Measurements from ENCODE around the gene SFRP5. TPM values are rescaled to one million over a fixed set of nuclear protein-coding genes. Genes with fewer than 3 reads are reported as not detected.

The SFRP5 gene
- total and polyA plus RNA-seq, 10 of the 15 experiments (the other 5 are each of a cell fraction or from before 2014, with no cell fraction given) = not detected

- TF ChIP-seq TAF1 (IDR thresholded peaks at IDR 0.05; ENCODE audit: borderline replicate concordance, low read depth, low read length) = no peak
- no peak for TF ChIP-seq CEBPB (IDR thresholded peaks at IDR 0.05; ENCODE audit: borderline replicate concordance in 1 of 2, low read depth in 2 of 2, low read length in 2 of 2)
- no peak for TF ChIP-seq POLR2AphosphoS5 (IDR thresholded peaks at IDR 0.05; ENCODE audit: low read length)
- TF ChIP-seq SMAD1 (IDR thresholded peaks at IDR 0.05; ENCODE audit: low read depth, partially characterized antibody) = no peak
- TF ChIP-seq CUX1 (IDR thresholded peaks at IDR 0.05; ENCODE audit: insufficient replicate concordance, low read depth, low read length) = no peak
- TF ChIP-seq SP1 (IDR thresholded peaks at IDR 0.05; ENCODE audit: low read depth, low read length) = no peak
Observed at GRCh38 chr10:97717627-97718026, 54.2 kb downstream of the SFRP5 start (continued).

Other genes with a start within 250 kb of the SFRP5 start
Only the 7 nearest of the 9 such genes appear.
- gene C10orf62, start 182.3 kb downstream of the SFRP5 start, total RNA-seq (2014; rRNA removed) = not detected in 2 replicates
- gene C10orf62, start 182.3 kb downstream of the SFRP5 start, total RNA-seq (2014; rRNA removed; fragmentation: Illumina TruSeq; extraction: Trizol) = 0.14 TPM in 1 of 2 replicates, not detected in the other
- not detected in 2 replicates for gene C10orf62, start 182.3 kb downstream of the SFRP5 start, total RNA-seq (2021)
- gene C10orf62, start 182.3 kb downstream of the SFRP5 start, polyA plus RNA-seq (2011; rRNA removed) = not detected in 2 replicates
- not detected in 2 replicates for gene C10orf62, start 182.3 kb downstream of the SFRP5 start, polyA plus RNA-seq (2014; fragmentation: Illumina TruSeq; extraction: Trizol)
- gene C10orf62, start 182.3 kb downstream of the SFRP5 start, polyA plus RNA-seq (2014; fragmentation: Nextera tagmentation; extraction: Ambion mirVana) = not detected
- gene C10orf62, start 182.3 kb downstream of the SFRP5 start, polyA plus RNA-seq (2014; rRNA removed) = not detected in 2 replicates
- not detected for gene C10orf62, start 182.3 kb downstream of the SFRP5 start, polyA plus RNA-seq (2016; fragmentation: Nextera tagmentation; extraction: Ambion mirVana)
- gene MORN4, start 138.5 kb downstream of the SFRP5 start, total RNA-seq (2014; rRNA removed) = 1.3 and 1.7 TPM in 2 replicates
- gene MORN4, start 138.5 kb downstream of the SFRP5 start, total RNA-seq (2014; rRNA removed; fragmentation: Illumina TruSeq; extraction: Trizol) = 1.7 and 2.2 TPM in 2 replicates
- 1.3 and 2.2 TPM in 2 replicates for gene MORN4, start 138.5 kb downstream of the SFRP5 start, total RNA-seq (2021)
- gene MORN4, start 138.5 kb downstream of the SFRP5 start, polyA plus RNA-seq (2011; rRNA removed) = 1.9 and 2.0 TPM in 2 replicates
- gene MORN4, start 138.5 kb downstream of the SFRP5 start, polyA plus RNA-seq (2014; fragmentation: Illumina TruSeq; extraction: Trizol) = 2.9 and 3.5 TPM in 2 replicates
- gene MORN4, start 138.5 kb downstream of the SFRP5 start, polyA plus RNA-seq (2014; fragmentation: Nextera tagmentation; extraction: Ambion mirVana) = 1 to 10 TPM; 2.4 to 2.8 TPM
- 4.3 and 4.6 TPM in 2 replicates for gene MORN4, start 138.5 kb downstream of the SFRP5 start, polyA plus RNA-seq (2014; rRNA removed)
- 1 to 10 TPM; 4.9 to 5.5 TPM for gene MORN4, start 138.5 kb downstream of the SFRP5 start, polyA plus RNA-seq (2016; fragmentation: Nextera tagmentation; extraction: Ambion mirVana)
- gene PI4K2A, start 131.3 kb downstream of the SFRP5 start, total RNA-seq (2014; rRNA removed) = 13.3 and 13.6 TPM in 2 replicates
- gene PI4K2A, start 131.3 kb downstream of the SFRP5 start, total RNA-seq (2014; rRNA removed; fragmentation: Illumina TruSeq; extraction: Trizol) = 7.6 and 7.8 TPM in 2 replicates
- gene PI4K2A, start 131.3 kb downstream of the SFRP5 start, total RNA-seq (2021) = 11.9 and 12.5 TPM in 2 replicates
- 8.9 and 11.5 TPM in 2 replicates for gene PI4K2A, start 131.3 kb downstream of the SFRP5 start, polyA plus RNA-seq (2011; rRNA removed)
- 12.3 and 12.7 TPM in 2 replicates for gene PI4K2A, start 131.3 kb downstream of the SFRP5 start, polyA plus RNA-seq (2014; fragmentation: Illumina TruSeq; extraction: Trizol)
- 1 to 10 TPM; 1.5 to 3.1 TPM for gene PI4K2A, start 131.3 kb downstream of the SFRP5 start, polyA plus RNA-seq (2014; fragmentation: Nextera tagmentation; extraction: Ambion mirVana)
- gene PI4K2A, start 131.3 kb downstream of the SFRP5 start, polyA plus RNA-seq (2014; rRNA removed) = 14.5 and 15.0 TPM in 2 replicates
- 1 to 10 TPM; 1.9 to 8.5 TPM for gene PI4K2A, start 131.3 kb downstream of the SFRP5 start, polyA plus RNA-seq (2016; fragmentation: Nextera tagmentation; extraction: Ambion mirVana)
- 0.82 and 1.1 TPM in 2 replicates for gene AVPI1, start 84.8 kb downstream of the SFRP5 start, total RNA-seq (2014; rRNA removed)
- gene AVPI1, start 84.8 kb downstream of the SFRP5 start, total RNA-seq (2014; rRNA removed; fragmentation: Illumina TruSeq; extraction: Trizol) = 0.37 and 0.63 TPM in 2 replicates
- 1.1 and 1.4 TPM in 2 replicates for gene AVPI1, start 84.8 kb downstream of the SFRP5 start, total RNA-seq (2021)
- gene AVPI1, start 84.8 kb downstream of the SFRP5 start, polyA plus RNA-seq (2011; rRNA removed) = 0.43 and 1.0 TPM in 2 replicates
- 0.21 and 0.65 TPM in 2 replicates for gene AVPI1, start 84.8 kb downstream of the SFRP5 start, polyA plus RNA-seq (2014; fragmentation: Illumina TruSeq; extraction: Trizol)
- under 1 TPM; 0.08 to 0.13 TPM for gene AVPI1, start 84.8 kb downstream of the SFRP5 start, polyA plus RNA-seq (2014; fragmentation: Nextera tagmentation; extraction: Ambion mirVana)
- 0.65 and 1.2 TPM in 2 replicates for gene AVPI1, start 84.8 kb downstream of the SFRP5 start, polyA plus RNA-seq (2014; rRNA removed)
- 1 to 10 TPM; 1.3 to 1.4 TPM for gene AVPI1, start 84.8 kb downstream of the SFRP5 start, polyA plus RNA-seq (2016; fragmentation: Nextera tagmentation; extraction: Ambion mirVana)
- 2.8 TPM in 2 replicates for gene MARVELD1, start 58.3 kb downstream of the SFRP5 start, total RNA-seq (2014; rRNA removed)
- 2.6 and 3.5 TPM in 2 replicates for gene MARVELD1, start 58.3 kb downstream of the SFRP5 start, total RNA-seq (2014; rRNA removed; fragmentation: Illumina TruSeq; extraction: Trizol)
- 7.4 and 8.4 TPM in 2 replicates for gene MARVELD1, start 58.3 kb downstream of the SFRP5 start, total RNA-seq (2021)
- gene MARVELD1, start 58.3 kb downstream of the SFRP5 start, polyA plus RNA-seq (2011; rRNA removed) = 0.32 and 0.54 TPM in 2 replicates
- gene MARVELD1, start 58.3 kb downstream of the SFRP5 start, polyA plus RNA-seq (2014; fragmentation: Illumina TruSeq; extraction: Trizol) = 8.1 and 10.0 TPM in 2 replicates
- gene MARVELD1, start 58.3 kb downstream of the SFRP5 start, polyA plus RNA-seq (2014; fragmentation: Nextera tagmentation; extraction: Ambion mirVana) = 1 to 10 TPM; 2.8 TPM
- gene MARVELD1, start 58.3 kb downstream of the SFRP5 start, polyA plus RNA-seq (2014; rRNA removed) = 6.0 and 7.0 TPM in 2 replicates
- gene MARVELD1, start 58.3 kb downstream of the SFRP5 start, polyA plus RNA-seq (2016; fragmentation: Nextera tagmentation; extraction: Ambion mirVana) = 1 to 10 TPM; 2.7 to 3.6 TPM
- gene ZFYVE27, start 34.9 kb downstream of the SFRP5 start, total RNA-seq (2014; rRNA removed) = 25.7 and 28.9 TPM in 2 replicates
- gene ZFYVE27, start 34.9 kb downstream of the SFRP5 start, total RNA-seq (2014; rRNA removed; fragmentation: Illumina TruSeq; extraction: Trizol) = 14.5 and 16.4 TPM in 2 replicates
- gene ZFYVE27, start 34.9 kb downstream of the SFRP5 start, total RNA-seq (2021) = 23.7 and 25.3 TPM in 2 replicates
- gene ZFYVE27, start 34.9 kb downstream of the SFRP5 start, polyA plus RNA-seq (2011; rRNA removed) = 20.3 and 28.2 TPM in 2 replicates
- gene ZFYVE27, start 34.9 kb downstream of the SFRP5 start, polyA plus RNA-seq (2014; fragmentation: Illumina TruSeq; extraction: Trizol) = 11.1 and 16.6 TPM in 2 replicates
- gene ZFYVE27, start 34.9 kb downstream of the SFRP5 start, polyA plus RNA-seq (2014; fragmentation: Nextera tagmentation; extraction: Ambion mirVana) = 1 to 10 TPM; 1.1 to 1.3 TPM
- 26.2 and 26.3 TPM in 2 replicates for gene ZFYVE27, start 34.9 kb downstream of the SFRP5 start, polyA plus RNA-seq (2014; rRNA removed)
- 10 to 100 TPM; 20.8 to 22.1 TPM for gene ZFYVE27, start 34.9 kb downstream of the SFRP5 start, polyA plus RNA-seq (2016; fragmentation: Nextera tagmentation; extraction: Ambion mirVana)
- gene GOLGA7B, start 77.8 kb upstream of the SFRP5 start, total RNA-seq (2014; rRNA removed) = not detected in 2 replicates
- not detected in 2 replicates for gene GOLGA7B, start 77.8 kb upstream of the SFRP5 start, total RNA-seq (2014; rRNA removed; fragmentation: Illumina TruSeq; extraction: Trizol)
- not detected in 2 replicates for gene GOLGA7B, start 77.8 kb upstream of the SFRP5 start, total RNA-seq (2021)
- gene GOLGA7B, start 77.8 kb upstream of the SFRP5 start, polyA plus RNA-seq (2011; rRNA removed) = 0.01 TPM in 1 of 2 replicates, not detected in the other
- gene GOLGA7B, start 77.8 kb upstream of the SFRP5 start, polyA plus RNA-seq (2014; fragmentation: Illumina TruSeq; extraction: Trizol) = 0.01 TPM in 1 of 2 replicates, not detected in the other
- under 1 TPM in 1 of 2 experiments, not detected in 1; 0.02 TPM for gene GOLGA7B, start 77.8 kb upstream of the SFRP5 start, polyA plus RNA-seq (2014; fragmentation: Nextera tagmentation; extraction: Ambion mirVana)
- gene GOLGA7B, start 77.8 kb upstream of the SFRP5 start, polyA plus RNA-seq (2014; rRNA removed) = not detected in 2 replicates
- not detected for gene GOLGA7B, start 77.8 kb upstream of the SFRP5 start, polyA plus RNA-seq (2016; fragmentation: Nextera tagmentation; extraction: Ambion mirVana)